K562 (cell line): ENCODE results near the gene SOAT1. TPM values are rescaled to one million over a fixed set of nuclear protein-coding genes. Genes with fewer than 3 reads are reported as not detected.
A peak's percentile ranks its signal among the peaks of the same experiment; 100 is the strongest.

Experiments used
- ATAC-seq: fragments of 200-7000 bp; cut with Tn5 transposase; 3 replicates; pipeline ENCODE4 v1.9.1; 2020; ENCODE audit warnings: moderate library complexity
- BruUV-seq: library from RNA; stranded (reverse); fragments of 400-500 nt; replicated peaks from 2 replicates; lab custom pipeline; 2021; lab: Mats Ljungman, UMichigan
- CTCF ChIA-PET: fragments of 300-600 bp; formaldehyde crosslinking; extraction: SDS; loops from one replicate; lab custom pipeline; 2021; ENCODE audit warnings: low intra/inter-chr PET ratio; lab: Yijun Ruan, JAX
- POLR2A ChIA-PET: fragments of 300-600, 350-650 bp; sonication (Branson Sonifier 250); formaldehyde crosslinking; extraction: SDS; loops from one replicate; lab custom pipeline; 2021; ENCODE audit warnings: antibody characterized with exemption, inconsistent platforms; lab: Yijun Ruan, JAX
- DNase-seq, 4 experiments: peaks; one replicate each; pipeline versions ENCODE4 v3.0.0 to v3.0.0-alpha.2; 2011 to 2018; ENCODE audit warnings: low spot score in 3 of 4, mixed read lengths in 3 of 4; ENCODE audit errors: extremely low read depth in 1 of 4
- FAIRE-seq: peaks from 2 replicates; lab custom pipeline; 2011; peaks lifted over from hg19 to GRCh38; lab: Jason Lieb, UNC
- H2AFZ ChIP-seq: 2 replicates; pipeline ENCODE4 v1.6.0; 2011; ENCODE audit warnings: low read depth, low read length, control low read depth, inconsistent platforms
- H3K27ac ChIP-seq: fragments of 200-600 bp; 3 replicates; pipeline ENCODE4 v1.8.0; 2011; ENCODE audit warnings: low read depth, mild to moderate bottlenecking, control low read depth, inconsistent platforms, low read length, moderate library complexity, mixed read lengths; ENCODE audit errors: extremely low read depth
- H3K27me3 ChIP-seq, 2 experiments: fragments of 300-600 bp in 1 of 2; 2 replicates in 1 of 2; 3 replicates in 1 of 2; pipeline versions ENCODE4 v1.6.0 to v1.8.0; 2011; ENCODE audit warnings: inconsistent platforms in 2 of 2, low read length in 2 of 2, mild to moderate bottlenecking in 1 of 2, mixed read lengths in 1 of 2, moderate library complexity in 1 of 2; ENCODE audit not compliant: control insufficient read depth in 2 of 2, insufficient read depth in 2 of 2
- H3K36me3 ChIP-seq: fragments of 300-600 bp; 3 replicates; pipeline ENCODE4 v1.8.0; 2011; ENCODE audit warnings: mild to moderate bottlenecking, low read length, inconsistent platforms; ENCODE audit not compliant: control insufficient read depth, insufficient read depth
- H3K4me1 ChIP-seq, 2 experiments: fragments of 200-600 bp in 1 of 2; replicated peaks in 1 of 2; 2 replicates in 1 of 2; 3 replicates in 1 of 2; pipeline versions ENCODE4 v1.5.1 to v1.8.0; 2011; ENCODE audit warnings: inconsistent platforms in 2 of 2, low read length in 2 of 2, mild to moderate bottlenecking in 1 of 2, mixed read lengths in 1 of 2, moderate library complexity in 1 of 2; ENCODE audit not compliant: control insufficient read depth in 2 of 2, insufficient read depth in 2 of 2
- H3K4me2 ChIP-seq: 2 replicates; pipeline ENCODE4 v1.6.1; 2011; ENCODE audit warnings: low read length, control low read depth, inconsistent platforms, mixed read lengths; ENCODE audit not compliant: insufficient read depth
- H3K4me3 ChIP-seq: fragments of 200-600 bp; sonication (generic), shearing (Covaris generic); 2 replicates; pipeline ENCODE4 v1.5.1; 2016; ENCODE audit warnings: control low read depth, inconsistent platforms
- H3K79me2 ChIP-seq: fragments of 200-600 bp; 3 replicates; pipeline ENCODE4 v1.8.0; 2011; ENCODE audit warnings: low read length, inconsistent platforms; ENCODE audit not compliant: control insufficient read depth, insufficient read depth
- H3K9ac ChIP-seq, 2 experiments: 2 replicates each; pipeline versions ENCODE4 v1.6.0 to v1.6.1; 2011; ENCODE audit warnings: low read depth in 2 of 2, low read length in 2 of 2, control low read depth in 1 of 2, inconsistent platforms in 1 of 2, mild to moderate bottlenecking in 1 of 2, mixed read lengths in 1 of 2; ENCODE audit not compliant: insufficient read depth in 1 of 2
- H3K9me1 ChIP-seq: one replicate; pipeline ENCODE4 v1.6.0; 2011; ENCODE audit warnings: inconsistent platforms, mild to moderate bottlenecking, low read length, moderate library complexity; ENCODE audit not compliant: control insufficient read depth, insufficient read depth
- H3K9me3 ChIP-seq: replicated peaks from 2 replicates; pipeline ENCODE4 v1.5.1; 2011; ENCODE audit warnings: low read depth, low read length, inconsistent platforms; ENCODE audit not compliant: control insufficient read depth, insufficient read depth
- H4K20me1 ChIP-seq: replicated peaks from 2 replicates; pipeline ENCODE4 v1.6.1; 2011; ENCODE audit warnings: low read length, inconsistent platforms, mixed read lengths; ENCODE audit not compliant: control insufficient read depth, insufficient read depth
- CTBP1 ChIP-seq: fragments of 450-650 bp; IDR thresholded peaks from 2 replicates; pipeline ENCODE4 v1.6.1; 2016; ENCODE audit warnings: borderline replicate concordance
- ERF ChIP-seq: fragments of 450-650 bp; formaldehyde crosslinking; IDR thresholded peaks from 2 replicates; pipeline ENCODE4 v1.4.0; 2020; ENCODE audit warnings: mild to moderate bottlenecking, mixed read lengths
- GABPA ChIP-seq: fragments of 200-800 bp; sonication (Bioruptor generic); conservative IDR thresholded peaks from 2 replicates; pipeline ENCODE4 v1.6.1; 2016; ENCODE audit warnings: low read depth, missing genetic modification characterization, missing compliant biosample characterization
- NCOA2 ChIP-seq, 2 experiments: fragments of 450-650 bp; IDR thresholded peaks; 2 replicates each; pipeline ENCODE4 v1.6.1; 2018; ENCODE audit warnings: mild to moderate bottlenecking in 2 of 2, moderate library complexity in 1 of 2; ENCODE audit not compliant: partially characterized antibody in 2 of 2
- NFIC ChIP-seq: fragments of 450-650 bp; IDR thresholded peaks from 2 replicates; pipeline ENCODE4 v1.6.1; 2017; ENCODE audit warnings: mild to moderate bottlenecking, inconsistent platforms
- POU5F1 ChIP-seq: fragments of 150-350 bp; IDR thresholded peaks from 2 replicates; pipeline ENCODE4 v1.6.1; 2014; ENCODE audit warnings: borderline replicate concordance, low read length, low read depth, mild to moderate bottlenecking; ENCODE audit not compliant: partially characterized antibody
- RAD21 ChIP-seq, 2 experiments: fragments of 250-450 bp in 1 of 2; fragments of 450-650 bp in 1 of 2; sonication (Bioruptor Pico) in 1 of 2; formaldehyde crosslinking in 1 of 2; IDR thresholded peaks in 1 of 2; conservative IDR thresholded peaks in 1 of 2; 2 replicates each; pipeline versions ENCODE4 v1.4.0 to v1.8.0; 2020 to 2022; ENCODE audit warnings: mild to moderate bottlenecking in 2 of 2, moderate library complexity in 1 of 2
- RB1 ChIP-seq: fragments of 450-650 bp; IDR thresholded peaks from 2 replicates; pipeline ENCODE4 v1.6.1; 2017; ENCODE audit warnings: low read depth, mild to moderate bottlenecking
- TCFL5 ChIP-seq: fragments of 250-450 bp; sonication (Bioruptor Pico); conservative IDR thresholded peaks from 2 replicates; pipeline ENCODE4 v1.6.1; 2021; ENCODE audit warnings: mild to moderate bottlenecking, moderate library complexity, matching md5 sums
- TGIF2 ChIP-seq: sonication (generic); formaldehyde crosslinking; IDR thresholded peaks from 2 replicates; pipeline ENCODE4 v1.8.1; 2022; ENCODE audit warnings: mild to moderate bottlenecking, missing genetic modification reagents, moderate library complexity
- WGBS: fragments of 100-300 bp; shearing (Covaris generic); methylation state at CpG from one replicate; pipeline ENCODE4 v1.1.6; 2016; ENCODE audit warnings: low coverage, mixed read lengths; ENCODE audit not compliant: insufficient coverage; ENCODE audit errors: missing lambda C conversion rate; 5-methylcytosine and 5-hydroxymethylcytosine counted together
- in situ Hi-C: fragments of 300-500 bp; cut with MboI; formaldehyde crosslinking; loops from 4 replicates; pipeline ENCODE4 v1.15.0; 2018; ENCODE audit warnings: inconsistent platforms, mixed read lengths
- intact Hi-C: fragments of 100-400 bp; cut with micrococcal nuclease; formaldehyde crosslinking; loops from 2 replicates; pipeline ENCODE4 v1.14.2; 2022
- polyA plus RNA-seq, 8 experiments: library from polyadenylated mRNA; depleted of rRNA in 4 of 8; stranded (reverse) in 5 of 8; unstranded in 3 of 8; fragments of >200 nt; fragmentation: Nextera tagmentation in 2 of 8; fragmentation: Illumina TruSeq in 1 of 8; extraction: Ambion mirVana in 2 of 8; extraction: Trizol in 1 of 8; gene quantifications; 2 replicates each; pipeline versions ENCODE4 v1.2.1 to v1.2.3, GENCODE V29; 2011 to 2014; ENCODE audit warnings: inconsistent platforms in 1 of 8, missing spikeins in 1 of 8
- total RNA-seq, 7 experiments: library from RNA; depleted of rRNA in 6 of 7; stranded (reverse); fragments of >200 nt in 6 of 7; fragmentation: Illumina TruSeq in 2 of 7; extraction: Trizol in 2 of 7; gene quantifications; 2 replicates each; pipeline versions ENCODE4 v1.2.1 to v1.2.3, GENCODE V29; 2011 to 2021; ENCODE audit warnings: low replicate concordance in 1 of 7
- TF ChIP-seq, protein P1 (sequence below): fragments of 450-650 bp; IDR thresholded peaks from 2 replicates; pipeline ENCODE4 v1.6.1; 2017; ENCODE audit warnings: antibody characterized with exemption, mild to moderate bottlenecking
- TF ChIP-seq, protein P2 (sequence below): fragments of 200-800 bp; sonication (Bioruptor generic); IDR thresholded peaks from 2 replicates; pipeline ENCODE4 v1.6.1; 2017; ENCODE audit warnings: missing genetic modification characterization, missing compliant biosample characterization
- TF ChIP-seq, protein P3 (sequence below): fragments of 250-450 bp; sonication (Bioruptor Pico); IDR thresholded peaks from 2 replicates; pipeline ENCODE4 v1.4.0; 2020

SOAT1 gene
- total and polyA plus RNA-seq, 9 of the 15 experiments (the other 6 are each of a cell fraction or from before 2014, with no cell fraction given): 5.5 to 29.1 (median 17.3) TPM

DNA sequence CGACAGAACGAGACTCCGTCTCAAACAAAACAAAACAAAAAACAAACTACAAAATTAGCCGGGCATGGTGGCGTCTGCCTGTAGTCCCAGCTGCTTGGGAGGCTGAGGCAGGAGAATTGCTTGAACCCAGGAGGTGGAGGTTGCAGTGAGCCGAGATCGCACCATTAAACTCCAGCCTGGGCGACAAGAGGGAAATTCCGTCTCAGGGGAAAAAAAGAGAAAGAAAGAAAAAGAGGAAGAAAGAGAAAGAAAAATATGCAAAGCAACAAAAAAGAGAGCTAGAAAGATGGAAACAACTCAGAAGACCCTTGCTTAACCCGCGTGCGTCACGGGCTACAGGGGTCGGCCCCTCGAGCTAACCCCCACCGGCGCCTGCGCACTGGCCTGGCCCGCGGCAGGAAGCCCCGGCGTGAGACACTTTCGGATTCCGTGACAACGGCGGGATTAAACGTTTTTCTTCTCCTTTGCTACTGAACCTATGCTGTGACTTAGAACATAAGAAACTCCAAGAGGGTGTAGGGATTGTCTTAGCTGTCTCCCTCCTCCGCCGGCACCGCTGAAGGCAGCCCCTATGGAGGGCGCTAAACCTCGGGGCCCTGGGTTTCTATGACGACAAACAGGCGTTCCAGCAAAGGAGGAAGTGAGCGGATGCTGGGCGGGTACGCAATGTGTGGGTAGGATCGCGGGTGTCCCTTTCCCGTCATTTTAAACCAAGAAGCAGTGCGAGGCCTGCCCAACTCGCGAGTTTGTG, 71.9 kb downstream of the SOAT1 start, which contains the start of gene AXDND1:
TSS of gene AXDND1 (plus strand) at position 630 of the 751 bp plus-strand sequence. CDS start 539 bp downstream, outside the sequence.
- DNase-seq (peak; percentile 86 to 94 (median 90)), ATAC-seq (peak; percentile 97), FAIRE-seq (peak; percentile 94)
- intact Hi-C loops: loop anchor here (1.0 to 5.0 kb wide), 2 partner anchors 72 to 173 kb away; partner anchors contain the start of gene SOAT1
- Histone ChIP-seq H3K4me1 (peaks cover 14 to 16% of the 10 kb centered on the region in 2 experiments), H3K9ac (peak within 1 kb of the TSS; percentile 91 to 96), H3K27me3 (no peaks in the 10 kb centered on the region), H3K27ac (peak within 1 kb of the TSS; percentile 96), H3K4me2 (peak within 1 kb of the TSS; percentile 89), H3K9me1 (no peaks in the 10 kb centered on the region), H2AFZ (peak within 1 kb of the TSS; percentile 100), H3K36me3 (no peaks in the 10 kb centered on the region), H3K79me2 (no peaks in the 10 kb centered on the region), H3K4me3 (peak within 1 kb of the TSS; percentile 57), H4K20me1 (no peaks in the 10 kb centered on the region), H3K9me3 (no peaks in the 10 kb centered on the region; the same call in 1 of the 2 replicates)
- POLR2A ChIA-PET: interaction anchor here (0.7 to 1.0 kb wide), 6 partner anchors 9 to 275 kb away, joined by 3 to 4 read pairs (median 3); no protein-coding TSS in a partner anchor
- TSS peak; percentile 96 for BruUV-seq
- WGBS: 8% methylated on average over 43 of the region's 43 CpGs
- CTCF ChIA-PET: interaction anchor here (0.7 to 1.4 kb wide), 2 partner anchors 114 to 245 kb away, joined by 3 to 6 read pairs; no protein-coding TSS in a partner anchor
- in situ Hi-C loops: loop anchor here (10.0 to 25.0 kb wide), 3 partner anchors 241 to 828 kb away; partner anchors contain the start of gene TOR3A
- TF ChIP-seq NFIC (no peak), ERF (CRISPR knock-in tag) (no peak; the same call in 1 of the 2 replicates), CTBP1 (peak; percentile 73; the same call in 1 of the 2 replicates), RAD21 (CRISPR knock-in tag; conservative IDR thresholded peaks at IDR 0.05 in 1 of 2, IDR thresholded peaks at IDR 0.05 in 1 of 2) (peak; percentile 6 to 22; a peak in 2 of 4 replicates), POU5F1 (no peak), TCFL5 (no peak), RB1 (peak; percentile 90; the same call in 1 of the 2 replicates), GABPA (peak; percentile 85), NCOA2 (IDR thresholded peaks at IDR 0.05; ENCODE audit: partially characterized antibody in 2 of 2) (peak in 1 of 2 experiments; percentile 96), TGIF2 (CRISPR knock-in tag) (peak; percentile 22; the same call in 1 of the 2 replicates)
- TF ChIP-seq, protein P1, sequence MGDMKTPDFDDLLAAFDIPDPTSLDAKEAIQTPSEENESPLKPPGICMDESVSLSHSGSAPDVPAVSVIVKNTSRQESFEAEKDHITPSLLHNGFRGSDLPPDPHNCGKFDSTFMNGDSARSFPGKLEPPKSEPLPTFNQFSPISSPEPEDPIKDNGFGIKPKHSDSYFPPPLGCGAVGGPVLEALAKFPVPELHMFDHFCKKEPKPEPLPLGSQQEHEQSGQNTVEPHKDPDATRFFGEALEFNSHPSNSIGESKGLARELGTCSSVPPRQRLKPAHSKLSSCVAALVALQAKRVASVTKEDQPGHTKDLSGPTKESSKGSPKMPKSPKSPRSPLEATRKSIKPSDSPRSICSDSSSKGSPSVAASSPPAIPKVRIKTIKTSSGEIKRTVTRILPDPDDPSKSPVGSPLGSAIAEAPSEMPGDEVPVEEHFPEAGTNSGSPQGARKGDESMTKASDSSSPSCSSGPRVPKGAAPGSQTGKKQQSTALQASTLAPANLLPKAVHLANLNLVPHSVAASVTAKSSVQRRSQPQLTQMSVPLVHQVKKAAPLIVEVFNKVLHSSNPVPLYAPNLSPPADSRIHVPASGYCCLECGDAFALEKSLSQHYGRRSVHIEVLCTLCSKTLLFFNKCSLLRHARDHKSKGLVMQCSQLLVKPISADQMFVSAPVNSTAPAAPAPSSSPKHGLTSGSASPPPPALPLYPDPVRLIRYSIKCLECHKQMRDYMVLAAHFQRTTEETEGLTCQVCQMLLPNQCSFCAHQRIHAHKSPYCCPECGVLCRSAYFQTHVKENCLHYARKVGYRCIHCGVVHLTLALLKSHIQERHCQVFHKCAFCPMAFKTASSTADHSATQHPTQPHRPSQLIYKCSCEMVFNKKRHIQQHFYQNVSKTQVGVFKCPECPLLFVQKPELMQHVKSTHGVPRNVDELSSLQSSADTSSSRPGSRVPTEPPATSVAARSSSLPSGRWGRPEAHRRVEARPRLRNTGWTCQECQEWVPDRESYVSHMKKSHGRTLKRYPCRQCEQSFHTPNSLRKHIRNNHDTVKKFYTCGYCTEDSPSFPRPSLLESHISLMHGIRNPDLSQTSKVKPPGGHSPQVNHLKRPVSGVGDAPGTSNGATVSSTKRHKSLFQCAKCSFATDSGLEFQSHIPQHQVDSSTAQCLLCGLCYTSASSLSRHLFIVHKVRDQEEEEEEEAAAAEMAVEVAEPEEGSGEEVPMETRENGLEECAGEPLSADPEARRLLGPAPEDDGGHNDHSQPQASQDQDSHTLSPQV: peak; percentile 85
- TF ChIP-seq, protein P2, sequence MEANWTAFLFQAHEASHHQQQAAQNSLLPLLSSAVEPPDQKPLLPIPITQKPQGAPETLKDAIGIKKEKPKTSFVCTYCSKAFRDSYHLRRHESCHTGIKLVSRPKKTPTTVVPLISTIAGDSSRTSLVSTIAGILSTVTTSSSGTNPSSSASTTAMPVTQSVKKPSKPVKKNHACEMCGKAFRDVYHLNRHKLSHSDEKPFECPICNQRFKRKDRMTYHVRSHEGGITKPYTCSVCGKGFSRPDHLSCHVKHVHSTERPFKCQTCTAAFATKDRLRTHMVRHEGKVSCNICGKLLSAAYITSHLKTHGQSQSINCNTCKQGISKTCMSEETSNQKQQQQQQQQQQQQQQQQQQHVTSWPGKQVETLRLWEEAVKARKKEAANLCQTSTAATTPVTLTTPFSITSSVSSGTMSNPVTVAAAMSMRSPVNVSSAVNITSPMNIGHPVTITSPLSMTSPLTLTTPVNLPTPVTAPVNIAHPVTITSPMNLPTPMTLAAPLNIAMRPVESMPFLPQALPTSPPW (CRISPR knock-in tag): peak; percentile 57; the same call in 1 of the 2 replicates
- TF ChIP-seq, protein P3, sequence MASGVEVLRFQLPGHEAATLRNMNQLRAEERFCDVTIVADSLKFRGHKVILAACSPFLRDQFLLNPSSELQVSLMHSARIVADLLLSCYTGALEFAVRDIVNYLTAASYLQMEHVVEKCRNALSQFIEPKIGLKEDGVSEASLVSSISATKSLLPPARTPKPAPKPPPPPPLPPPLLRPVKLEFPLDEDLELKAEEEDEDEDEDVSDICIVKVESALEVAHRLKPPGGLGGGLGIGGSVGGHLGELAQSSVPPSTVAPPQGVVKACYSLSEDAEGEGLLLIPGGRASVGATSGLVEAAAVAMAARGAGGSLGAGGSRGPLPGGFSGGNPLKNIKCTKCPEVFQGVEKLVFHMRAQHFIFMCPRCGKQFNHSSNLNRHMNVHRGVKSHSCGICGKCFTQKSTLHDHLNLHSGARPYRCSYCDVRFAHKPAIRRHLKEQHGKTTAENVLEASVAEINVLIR (CRISPR knock-in tag): 0 out of 2 replicates have a peak, but pooled peaks have one; percentile 34
